ENCODE data around the gene TASP1. TPM values are rescaled to one million over a fixed set of nuclear protein-coding genes. Genes with fewer than 3 reads are reported as not detected.
"Not testable (repeated sequence)": the region's sequence is repeated elsewhere in the genome, so short reads cannot be mapped to it uniquely, and the experiment has no call there.

Gene TASP1
- polyA plus RNA-seq, 3 donors from 2014 or later, result 5.0 to 12.7 (median 6.8) TPM

DNA sequence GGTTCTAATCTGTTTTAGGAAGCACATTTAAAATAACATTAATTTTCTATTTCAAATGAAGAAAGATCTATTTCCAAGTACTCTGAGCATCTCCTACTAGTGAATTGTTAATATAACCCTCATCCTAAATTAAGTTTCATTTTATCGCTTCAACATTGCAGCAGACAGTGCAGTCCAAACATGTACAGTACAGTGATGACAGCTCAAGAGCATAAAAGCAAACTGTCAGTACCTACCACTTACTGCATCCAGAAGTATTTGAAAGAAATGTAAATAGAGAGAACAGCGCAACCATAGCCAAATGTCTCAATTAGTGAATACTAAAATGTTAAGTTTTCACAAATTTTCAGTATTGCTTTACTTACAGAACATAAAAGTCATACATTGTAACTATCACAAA, 238.3 kb downstream of the TASP1 start:
- DNase-seq, result no peak

DNA sequence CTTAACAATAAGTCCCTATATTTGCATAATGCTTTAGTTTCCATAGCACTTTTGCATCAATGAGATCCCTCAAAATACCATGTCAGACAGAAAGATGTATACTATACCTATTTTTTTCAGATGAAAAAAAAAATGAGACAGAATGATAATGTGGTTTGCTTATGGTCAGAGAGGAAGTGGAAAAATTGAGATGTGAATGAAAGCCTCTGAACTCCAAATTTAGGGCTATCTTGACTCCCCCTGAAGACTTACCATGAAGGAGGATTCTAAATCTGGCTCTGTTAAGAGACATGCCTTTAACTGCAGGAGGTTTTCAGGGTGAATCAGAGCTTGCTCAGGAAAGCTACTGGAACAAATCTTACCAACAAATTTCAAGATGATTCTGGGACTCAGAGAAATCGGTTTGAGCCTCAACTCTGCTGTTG, 241.4 kb downstream of the TASP1 start:
- Mint-ChIP-seq H3K4me1 (peaks cover 6 to 30% of the 10 kb centered on the region in 2 donors), H3K27ac (no peak overlapping the region), H3K36me3 (peaks cover 0 to 16% (median 5%) of the 10 kb centered on the region in 3 donors), H3K9me3 (no peaks in the 10 kb centered on the region), H3K27me3 (ENCODE audit: low read depth in 3 of 3) (peaks cover 0 to 1% (median 0%) of the 10 kb centered on the region in 3 donors), H3K4me3 (no peak overlapping the region)
- no peak for DNase-seq

More for the DNA sequence above, 238.3 kb downstream of the TASP1 start:
- Mint-ChIP-seq H3K4me3 (no peak overlapping the region), H3K4me1 (peaks cover 6 to 30% of the 10 kb centered on the region in 2 donors), H3K9me3 (no peaks in the 10 kb centered on the region), H3K36me3 (peaks cover 0 to 11% (median 5%) of the 10 kb centered on the region in 3 donors), H3K27ac (no peak overlapping the region), H3K27me3 (ENCODE audit: low read depth in 3 of 3) (peaks cover 0 to 1% (median 0%) of the 10 kb centered on the region in 3 donors)

DNA sequence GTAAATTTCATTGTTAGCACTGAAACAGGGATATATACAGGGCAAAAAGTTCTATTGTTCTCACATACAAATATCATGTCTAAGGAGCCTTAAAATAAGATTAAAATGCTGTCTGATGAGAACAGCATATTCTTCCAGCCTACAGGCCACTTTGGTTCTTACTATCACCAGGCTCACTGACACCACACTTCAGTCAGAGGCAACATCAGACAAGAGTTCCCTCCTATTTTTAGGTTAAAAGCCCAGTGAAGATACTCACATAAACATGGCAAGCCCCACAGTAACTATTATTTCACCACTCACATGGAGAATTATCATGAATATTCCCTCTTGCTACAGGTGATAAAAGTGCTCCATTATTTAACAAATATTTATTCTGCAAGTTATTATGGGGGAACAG, 241.9 kb downstream of the TASP1 start:
- no peak for DNase-seq
- no peak overlapping the region for H3K27ac Mint-ChIP-seq
- H3K9me3 Mint-ChIP-seq, result no peaks in the 10 kb centered on the region
- H3K27me3 Mint-ChIP-seq (ENCODE audit: low read depth in 3 of 3), result peaks cover 0 to 1% (median 0%) of the 10 kb centered on the region in 3 donors
- H3K36me3 Mint-ChIP-seq, result peaks cover 0 to 20% (median 5%) of the 10 kb centered on the region in 3 donors
- peaks cover 6 to 30% of the 10 kb centered on the region in 2 donors for H3K4me1 Mint-ChIP-seq
- H3K4me3 Mint-ChIP-seq, result no peak overlapping the region

DNA sequence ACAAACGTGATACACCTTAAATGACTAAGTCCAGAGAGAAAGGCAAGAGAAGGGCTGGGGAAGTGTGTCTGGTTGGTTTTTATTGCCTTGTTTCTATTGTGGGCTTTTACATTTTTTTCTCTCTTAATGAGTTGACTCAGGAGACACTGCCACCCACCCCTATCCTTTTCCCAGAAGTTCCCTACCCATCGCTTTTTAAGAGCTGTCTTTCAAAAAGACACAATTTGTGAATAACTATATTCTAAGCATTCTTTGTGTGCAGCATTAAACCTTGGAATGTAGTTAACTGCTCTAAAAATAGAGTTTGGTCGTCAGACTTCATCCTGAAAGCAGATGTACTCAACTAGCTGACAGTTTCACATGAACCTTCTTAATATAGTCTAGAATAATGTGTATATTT, 242.7 kb downstream of the TASP1 start:
- Mint-ChIP-seq H3K9me3 (no peaks in the 10 kb centered on the region), H3K4me3 (no peak overlapping the region), H3K27ac (no peak overlapping the region), H3K36me3 (peaks cover under 1 to 25% (median 10%) of the 10 kb centered on the region in 3 donors), H3K4me1 (peaks cover 6 to 30% of the 10 kb centered on the region in 2 donors), H3K27me3 (ENCODE audit: low read depth in 3 of 3) (peaks cover 0 to 1% (median 0%) of the 10 kb centered on the region in 3 donors)
- DNase-seq, result no peak

DNA sequence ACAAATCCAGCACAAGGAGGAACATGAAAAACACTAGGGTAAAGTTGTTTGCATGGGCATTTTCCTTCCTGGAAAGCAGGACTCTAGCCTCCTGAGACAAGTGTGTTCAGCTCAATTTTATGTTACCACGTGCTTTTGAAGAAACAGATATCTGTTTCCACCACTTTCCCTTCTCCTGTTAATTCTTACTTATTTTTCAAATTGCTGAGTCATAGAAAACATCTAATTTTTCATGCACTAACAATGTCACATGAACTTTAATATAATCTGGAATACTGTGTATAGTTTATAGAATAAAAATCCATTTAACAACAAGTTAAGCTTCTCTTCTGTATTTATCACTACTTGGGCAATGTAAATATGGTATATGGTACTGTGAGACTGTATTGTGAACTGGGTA, 243.5 kb downstream of the TASP1 start:
- no peak for DNase-seq
- peaks cover 8 to 33% (median 18%) of the 10 kb centered on the region in 3 donors for H3K36me3 Mint-ChIP-seq
- H3K4me1 Mint-ChIP-seq, result peaks cover 6 to 30% of the 10 kb centered on the region in 2 donors
- peaks cover 0 to under 1% (median 0%) of the 10 kb centered on the region in 6 donors for H3K9me3 Mint-ChIP-seq
- peaks cover 0 to 1% (median 0%) of the 10 kb centered on the region in 3 donors for H3K27me3 Mint-ChIP-seq (ENCODE audit: low read depth in 3 of 3)
- H3K27ac Mint-ChIP-seq, result no peak overlapping the region
- no peak overlapping the region for H3K4me3 Mint-ChIP-seq

DNA sequence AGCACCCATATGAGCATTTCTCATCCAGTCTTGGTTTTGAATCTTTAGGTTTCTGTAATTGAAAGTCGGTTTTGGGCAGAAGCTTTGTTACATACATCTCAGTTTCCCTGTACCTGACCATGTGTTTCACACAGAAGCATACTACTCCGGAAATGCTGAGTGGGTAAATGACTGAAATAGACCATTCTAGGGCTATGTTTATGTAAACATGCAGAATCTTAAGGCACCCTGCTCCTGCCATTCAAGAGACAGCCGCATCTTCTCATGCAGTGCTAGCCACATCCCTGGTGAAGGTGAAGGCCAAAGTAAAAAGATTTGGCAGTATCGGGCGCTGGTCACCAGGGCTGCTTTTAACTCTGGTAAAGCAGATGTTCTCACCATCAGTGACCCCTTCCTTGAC, 246.3 kb downstream of the TASP1 start:
- H3K9me3 Mint-ChIP-seq, result peaks cover 0 to 5% (median 0%) of the 10 kb centered on the region in 6 donors

DNA sequence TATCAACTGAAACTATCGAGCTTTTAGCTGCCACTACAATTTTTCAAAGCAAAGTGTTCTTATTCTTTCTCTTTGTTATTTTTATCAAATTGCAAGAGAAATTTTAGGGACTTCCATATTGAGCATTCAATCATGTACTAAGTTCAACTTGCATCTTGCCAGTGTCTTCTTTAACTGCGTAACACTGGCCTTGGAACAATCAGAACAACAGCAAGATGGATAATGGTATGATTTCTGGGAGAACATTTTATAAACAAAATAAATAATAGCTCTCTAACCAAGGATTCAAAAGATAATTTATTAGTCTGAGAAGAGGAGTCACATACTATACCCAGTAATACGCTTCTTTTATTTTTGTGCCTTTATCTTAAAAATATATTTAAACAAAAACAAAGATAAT, 249.6 kb downstream of the TASP1 start:
- H3K36me3 Mint-ChIP-seq, result peaks cover 43 to 74% (median 49%) of the 10 kb centered on the region in 3 donors
- no peak for DNase-seq
- H3K27ac Mint-ChIP-seq, result peak overlapping the region in 1 of 6 donors; percentile 17
- no peaks in the 10 kb centered on the region for H3K27me3 Mint-ChIP-seq (ENCODE audit: low read depth in 3 of 3)
- no peak overlapping the region for H3K4me3 Mint-ChIP-seq
- H3K9me3 Mint-ChIP-seq, result peaks cover 0 to 10% (median 4%) of the 10 kb centered on the region in 6 donors
- no peaks in the 10 kb centered on the region for H3K4me1 Mint-ChIP-seq

More for the DNA sequence above, 246.3 kb downstream of the TASP1 start:
- Mint-ChIP-seq H3K27me3 (ENCODE audit: low read depth in 3 of 3) (no peaks in the 10 kb centered on the region), H3K4me1 (peaks cover 2 to 11% of the 10 kb centered on the region in 2 donors), H3K27ac (no peak overlapping the region), H3K4me3 (no peak overlapping the region), H3K36me3 (peaks cover 22 to 48% (median 28%) of the 10 kb centered on the region in 3 donors)
- DNase-seq, result no peak

DNA sequence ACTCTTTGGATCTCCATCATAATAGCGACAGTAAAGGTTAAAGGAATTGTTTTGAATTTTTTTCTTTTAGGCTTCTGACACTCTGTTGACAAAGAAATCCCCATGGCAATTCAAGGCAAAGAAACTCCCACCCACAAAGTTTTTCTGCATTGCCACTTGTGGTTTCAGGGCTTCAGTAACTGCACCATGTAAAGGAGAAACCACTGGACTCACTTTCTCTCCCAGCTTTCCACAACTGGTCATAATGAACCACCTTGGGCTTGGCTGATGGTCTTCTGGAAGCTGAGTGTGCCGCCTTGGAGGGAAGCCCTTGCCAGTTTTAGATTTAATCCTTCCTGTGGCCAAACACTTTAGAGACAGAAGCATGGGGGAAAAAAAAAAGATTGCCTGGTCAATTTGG, 254.6 kb downstream of the TASP1 start:
- H3K9me3 Mint-ChIP-seq, result peaks cover 16 to 52% (median 23%) of the 10 kb centered on the region in 6 donors
- no peak for DNase-seq
- no peak overlapping the region for H3K4me3 Mint-ChIP-seq
- H3K36me3 Mint-ChIP-seq, result peaks cover 51 to 64% (median 63%) of the 10 kb centered on the region in 3 donors
- no peaks in the 10 kb centered on the region for H3K27me3 Mint-ChIP-seq (ENCODE audit: low read depth in 3 of 3)
- no peak overlapping the region for H3K27ac Mint-ChIP-seq
- no peaks in the 10 kb centered on the region for H3K4me1 Mint-ChIP-seq

DNA sequence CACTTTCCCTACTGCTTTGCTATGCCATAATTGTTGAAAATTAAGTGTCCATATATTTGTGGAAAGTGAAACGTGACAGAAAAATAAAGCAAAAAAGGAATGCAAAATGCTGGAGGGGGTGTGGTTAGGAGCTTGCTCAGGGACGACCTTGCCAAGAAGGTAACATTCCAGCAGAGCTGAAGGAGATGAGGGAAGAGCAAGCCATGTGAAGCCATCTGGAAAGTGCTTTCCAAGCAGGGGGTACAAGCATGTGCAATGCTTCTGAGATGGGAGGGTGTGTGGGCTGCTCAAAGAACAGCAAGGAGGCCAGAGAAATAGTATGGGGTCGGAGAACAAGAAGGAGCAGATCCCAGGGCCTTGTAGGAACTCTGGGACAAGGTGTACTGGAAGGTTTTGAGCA, 255.9 kb downstream of the TASP1 start:
- no peaks in the 10 kb centered on the region for H3K4me1 Mint-ChIP-seq
- H3K4me3 Mint-ChIP-seq, result no peak overlapping the region
- no peaks in the 10 kb centered on the region for H3K27me3 Mint-ChIP-seq (ENCODE audit: low read depth in 3 of 3)
- peaks cover 51 to 58% (median 53%) of the 10 kb centered on the region in 3 donors for H3K36me3 Mint-ChIP-seq
- no peak overlapping the region for H3K27ac Mint-ChIP-seq
- no peak for DNase-seq
- H3K9me3 Mint-ChIP-seq, result peaks cover 23 to 65% (median 36%) of the 10 kb centered on the region in 6 donors

DNA sequence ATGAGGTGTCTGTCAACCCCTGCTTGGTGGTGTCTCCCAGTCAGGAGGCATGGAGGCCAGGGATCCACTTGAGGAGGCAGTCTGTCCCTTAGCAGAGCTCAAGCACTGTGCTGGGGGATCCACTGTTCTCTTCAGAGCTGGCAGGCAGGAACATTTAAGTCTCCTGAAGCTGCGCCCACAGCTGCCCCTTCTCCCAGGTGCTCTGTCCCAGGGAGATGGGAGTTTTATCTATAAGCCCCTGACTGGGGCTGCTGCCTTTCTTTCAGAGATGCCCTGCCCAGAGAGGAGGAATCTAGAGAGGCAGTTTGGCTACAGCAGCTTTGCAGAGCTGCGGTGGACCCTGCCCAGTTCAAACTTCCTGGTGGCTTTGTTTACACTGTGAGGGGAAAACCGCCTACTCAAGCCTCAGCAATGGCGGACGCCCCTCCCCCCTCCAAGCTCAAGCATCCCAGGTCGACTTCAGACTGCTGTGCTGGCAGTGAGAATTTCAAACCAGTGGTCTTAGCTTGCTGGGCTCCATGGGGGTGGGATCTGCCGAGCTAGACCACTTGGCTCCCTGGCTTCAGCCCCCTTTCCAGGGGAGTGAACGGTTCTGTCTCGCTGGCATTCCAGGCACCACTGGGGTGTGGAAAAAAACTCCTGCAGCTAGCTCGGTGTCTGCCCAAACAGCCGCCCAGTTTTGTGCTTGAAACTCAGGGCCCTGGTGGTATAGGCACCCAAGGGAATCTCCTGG, 258.1 kb downstream of the TASP1 start:
- Mint-ChIP-seq H3K9me3 (peaks cover 25 to 81% (median 53%) of the 10 kb centered on the region in 6 donors), H3K36me3 (peaks cover 34 to 45% (median 44%) of the 10 kb centered on the region in 3 donors)
- not testable (repeated sequence) for H3K27ac Mint-ChIP-seq; H3K4me3 Mint-ChIP-seq; DNase-seq; H3K27me3 Mint-ChIP-seq (ENCODE audit: low read depth in 3 of 3); H3K4me1 Mint-ChIP-seq

DNA sequence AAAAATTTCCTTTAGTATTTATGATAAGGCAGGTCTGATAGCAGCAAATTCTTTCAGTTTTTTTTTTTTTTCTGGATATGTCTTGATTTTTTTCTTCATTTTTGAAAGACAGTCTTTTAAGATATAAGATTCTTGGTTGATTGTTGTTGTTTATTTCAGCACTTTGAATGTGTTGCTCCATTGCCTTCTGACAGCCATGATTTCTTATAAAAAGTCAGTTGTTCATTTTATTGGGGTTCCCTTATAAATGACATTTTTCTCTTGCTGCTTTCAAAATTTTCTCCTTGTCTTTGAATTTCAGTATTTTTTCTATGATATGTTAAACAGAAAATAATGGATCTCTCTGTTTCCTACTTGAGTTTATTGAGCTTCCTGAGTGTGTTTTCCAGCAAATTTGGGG, 265.3 kb downstream of the TASP1 start:
- Mint-ChIP-seq H3K36me3 (peaks cover 6 to 12% (median 6%) of the 10 kb centered on the region in 3 donors), H3K4me3 (no peak overlapping the region), H3K27me3 (ENCODE audit: low read depth in 3 of 3) (peaks cover 0 to 2% (median 0%) of the 10 kb centered on the region in 3 donors), H3K4me1 (no peaks in the 10 kb centered on the region), H3K9me3 (peaks cover 15 to 55% (median 42%) of the 10 kb centered on the region in 6 donors), H3K27ac (no peak overlapping the region)
- no peak for DNase-seq

DNA sequence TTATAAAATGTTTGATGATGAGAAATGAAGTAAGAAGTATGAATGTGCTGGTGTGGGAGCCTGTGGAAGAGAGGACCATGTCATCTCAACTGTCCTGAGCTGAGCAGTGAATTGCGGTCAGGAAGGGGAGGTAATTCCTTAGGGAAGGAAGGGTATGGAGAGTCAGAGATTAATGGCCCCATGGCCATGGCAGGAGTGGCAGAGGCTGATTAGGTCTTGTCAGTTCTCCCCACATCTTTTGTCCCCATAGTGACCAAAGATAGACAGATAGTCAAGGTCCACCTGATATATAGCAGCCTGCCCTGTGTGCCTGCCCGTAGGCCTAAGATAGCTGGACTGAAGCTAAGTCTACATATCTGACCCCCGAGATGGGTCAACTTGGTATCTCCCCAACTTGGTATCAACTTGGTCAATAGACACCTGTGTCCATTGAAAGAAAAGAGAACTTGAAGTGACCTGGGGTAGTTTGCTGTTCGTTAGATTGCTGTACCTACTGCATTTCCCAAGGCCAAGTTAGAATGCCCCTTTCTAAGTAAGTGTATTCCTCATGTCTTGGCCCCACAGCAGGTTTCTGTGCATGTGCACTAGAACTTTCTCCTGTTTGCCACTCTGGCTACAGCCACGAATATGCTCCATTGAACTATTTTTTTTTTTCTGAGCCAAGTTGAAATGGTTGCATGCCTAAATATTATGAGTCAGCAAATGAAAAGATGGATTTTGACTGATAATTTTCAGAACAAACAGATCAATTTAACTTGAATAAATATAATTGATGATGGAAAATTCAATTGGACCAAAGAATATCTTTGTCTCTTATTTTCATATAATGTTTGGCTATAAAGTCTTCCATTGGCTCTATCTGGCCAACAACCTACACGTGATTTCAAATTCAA, 274.2 kb downstream of the TASP1 start:
- H3K27ac Mint-ChIP-seq, result no peak overlapping the region
- no peaks in the 10 kb centered on the region for H3K4me1 Mint-ChIP-seq
- H3K4me3 Mint-ChIP-seq, result no peak overlapping the region
- H3K36me3 Mint-ChIP-seq, result peaks cover 0 to 6% (median 6%) of the 10 kb centered on the region in 3 donors
- H3K9me3 Mint-ChIP-seq, result peaks cover 0 to 8% (median under 1%) of the 10 kb centered on the region in 6 donors
- peaks cover 0 to 1% (median 1%) of the 10 kb centered on the region in 3 donors for H3K27me3 Mint-ChIP-seq (ENCODE audit: low read depth in 3 of 3)
- no peak for DNase-seq

DNA sequence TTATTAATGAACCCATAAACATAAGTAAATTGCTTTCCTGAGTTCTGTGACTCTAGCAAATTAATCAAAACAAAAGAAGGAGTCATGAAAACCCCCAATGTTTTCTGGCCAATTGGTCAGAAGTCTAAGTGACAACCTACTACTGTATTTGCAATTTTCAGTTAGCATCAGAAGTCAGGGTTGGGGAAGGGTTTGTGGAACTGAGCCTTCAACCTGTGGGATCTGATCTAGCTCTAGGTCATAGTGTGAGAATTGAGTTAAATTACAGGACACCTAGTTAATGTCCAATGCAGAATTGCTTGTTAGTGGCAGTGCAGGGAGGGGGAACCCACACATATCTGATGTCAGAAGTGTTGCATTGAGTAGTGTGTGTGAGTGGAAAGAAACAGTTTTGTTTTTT, 275.3 kb downstream of the TASP1 start:
- peaks cover 0 to 6% (median 6%) of the 10 kb centered on the region in 3 donors for H3K36me3 Mint-ChIP-seq
- no peak overlapping the region for H3K27ac Mint-ChIP-seq
- peaks cover 0 to 11% (median under 1%) of the 10 kb centered on the region in 6 donors for H3K9me3 Mint-ChIP-seq
- DNase-seq, result no peak
- no peaks in the 10 kb centered on the region for H3K4me1 Mint-ChIP-seq
- no peak overlapping the region for H3K4me3 Mint-ChIP-seq
- H3K27me3 Mint-ChIP-seq (ENCODE audit: low read depth in 3 of 3), result peaks cover 0 to 1% (median 1%) of the 10 kb centered on the region in 3 donors
